ENCODE results near the gene CHMP5. TPM values are rescaled to one million over a fixed set of nuclear protein-coding genes. Genes with fewer than 3 reads are reported as not detected.
A peak's percentile ranks its signal among the peaks of the same experiment; 100 is the strongest.

The CHMP5 gene
- total and polyA plus RNA-seq, 10 of the 15 experiments (the other 5 are each of a cell fraction or from before 2014, with no cell fraction given), result 40.3 to 179 (median 78.6) TPM

DNA sequence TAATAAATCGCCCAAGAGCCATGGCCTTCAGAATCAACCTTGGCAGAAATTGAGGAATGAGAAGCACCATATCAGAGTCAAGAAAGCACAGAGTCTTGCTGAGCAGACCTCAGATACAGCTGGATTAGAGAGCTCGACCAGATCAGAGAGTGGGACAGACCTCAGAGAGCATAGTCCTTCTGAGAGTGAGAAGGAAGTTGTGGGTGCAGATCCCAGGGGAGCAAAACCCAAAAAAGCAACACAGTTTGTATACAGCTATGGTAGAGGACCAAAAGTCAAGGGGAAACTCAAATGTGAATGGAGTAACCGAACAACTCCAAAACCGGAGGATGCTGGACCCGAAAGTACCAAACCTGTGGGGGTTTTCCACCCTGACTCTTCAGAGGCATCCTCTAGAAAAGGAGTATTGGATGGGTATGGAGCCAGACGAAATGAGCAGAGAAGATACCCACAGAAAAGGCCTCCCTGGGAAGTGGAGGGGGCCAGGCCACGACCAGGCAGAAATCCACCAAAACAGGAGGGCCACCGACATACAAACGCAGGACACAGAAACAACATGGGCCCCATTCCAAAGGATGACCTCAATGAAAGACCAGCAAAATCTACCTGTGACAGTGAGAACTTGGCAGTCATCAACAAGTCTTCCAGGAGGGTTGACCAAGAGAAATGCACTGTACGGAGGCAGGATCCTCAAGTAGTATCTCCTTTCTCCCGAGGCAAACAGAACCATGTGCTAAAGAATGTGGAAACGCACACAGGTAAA lies 30.0 kb downstream of the CHMP5 start (continued):
- TF ChIP-seq, protein P1, sequence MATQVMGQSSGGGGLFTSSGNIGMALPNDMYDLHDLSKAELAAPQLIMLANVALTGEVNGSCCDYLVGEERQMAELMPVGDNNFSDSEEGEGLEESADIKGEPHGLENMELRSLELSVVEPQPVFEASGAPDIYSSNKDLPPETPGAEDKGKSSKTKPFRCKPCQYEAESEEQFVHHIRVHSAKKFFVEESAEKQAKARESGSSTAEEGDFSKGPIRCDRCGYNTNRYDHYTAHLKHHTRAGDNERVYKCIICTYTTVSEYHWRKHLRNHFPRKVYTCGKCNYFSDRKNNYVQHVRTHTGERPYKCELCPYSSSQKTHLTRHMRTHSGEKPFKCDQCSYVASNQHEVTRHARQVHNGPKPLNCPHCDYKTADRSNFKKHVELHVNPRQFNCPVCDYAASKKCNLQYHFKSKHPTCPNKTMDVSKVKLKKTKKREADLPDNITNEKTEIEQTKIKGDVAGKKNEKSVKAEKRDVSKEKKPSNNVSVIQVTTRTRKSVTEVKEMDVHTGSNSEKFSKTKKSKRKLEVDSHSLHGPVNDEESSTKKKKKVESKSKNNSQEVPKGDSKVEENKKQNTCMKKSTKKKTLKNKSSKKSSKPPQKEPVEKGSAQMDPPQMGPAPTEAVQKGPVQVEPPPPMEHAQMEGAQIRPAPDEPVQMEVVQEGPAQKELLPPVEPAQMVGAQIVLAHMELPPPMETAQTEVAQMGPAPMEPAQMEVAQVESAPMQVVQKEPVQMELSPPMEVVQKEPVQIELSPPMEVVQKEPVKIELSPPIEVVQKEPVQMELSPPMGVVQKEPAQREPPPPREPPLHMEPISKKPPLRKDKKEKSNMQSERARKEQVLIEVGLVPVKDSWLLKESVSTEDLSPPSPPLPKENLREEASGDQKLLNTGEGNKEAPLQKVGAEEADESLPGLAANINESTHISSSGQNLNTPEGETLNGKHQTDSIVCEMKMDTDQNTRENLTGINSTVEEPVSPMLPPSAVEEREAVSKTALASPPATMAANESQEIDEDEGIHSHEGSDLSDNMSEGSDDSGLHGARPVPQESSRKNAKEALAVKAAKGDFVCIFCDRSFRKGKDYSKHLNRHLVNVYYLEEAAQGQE (IDR thresholded peaks at IDR 0.05; ENCODE audit: low read depth, low read length), result no peak
- TF ChIP-seq NRF1 (conservative IDR thresholded peaks at IDR 0.05; ENCODE audit: low read depth, low read length) (no peak), STAT3 (IDR thresholded peaks at IDR 0.05; ENCODE audit: low read depth, low read length) (no peak), MEF2B (IDR thresholded peaks at IDR 0.05; ENCODE audit: partially characterized antibody, poor library complexity, severe bottlenecking) (peak; percentile 71), ZNF274 (IDR thresholded peaks at IDR 0.05; ENCODE audit: insufficient read depth, insufficient read length) (no peak), KLF5 (IDR thresholded peaks at IDR 0.05; ENCODE audit: partially characterized antibody) (no peak), TAF1 (IDR thresholded peaks at IDR 0.05; ENCODE audit: borderline replicate concordance, low read depth, low read length) (no peak)
- TF ChIP-seq, protein P2, sequence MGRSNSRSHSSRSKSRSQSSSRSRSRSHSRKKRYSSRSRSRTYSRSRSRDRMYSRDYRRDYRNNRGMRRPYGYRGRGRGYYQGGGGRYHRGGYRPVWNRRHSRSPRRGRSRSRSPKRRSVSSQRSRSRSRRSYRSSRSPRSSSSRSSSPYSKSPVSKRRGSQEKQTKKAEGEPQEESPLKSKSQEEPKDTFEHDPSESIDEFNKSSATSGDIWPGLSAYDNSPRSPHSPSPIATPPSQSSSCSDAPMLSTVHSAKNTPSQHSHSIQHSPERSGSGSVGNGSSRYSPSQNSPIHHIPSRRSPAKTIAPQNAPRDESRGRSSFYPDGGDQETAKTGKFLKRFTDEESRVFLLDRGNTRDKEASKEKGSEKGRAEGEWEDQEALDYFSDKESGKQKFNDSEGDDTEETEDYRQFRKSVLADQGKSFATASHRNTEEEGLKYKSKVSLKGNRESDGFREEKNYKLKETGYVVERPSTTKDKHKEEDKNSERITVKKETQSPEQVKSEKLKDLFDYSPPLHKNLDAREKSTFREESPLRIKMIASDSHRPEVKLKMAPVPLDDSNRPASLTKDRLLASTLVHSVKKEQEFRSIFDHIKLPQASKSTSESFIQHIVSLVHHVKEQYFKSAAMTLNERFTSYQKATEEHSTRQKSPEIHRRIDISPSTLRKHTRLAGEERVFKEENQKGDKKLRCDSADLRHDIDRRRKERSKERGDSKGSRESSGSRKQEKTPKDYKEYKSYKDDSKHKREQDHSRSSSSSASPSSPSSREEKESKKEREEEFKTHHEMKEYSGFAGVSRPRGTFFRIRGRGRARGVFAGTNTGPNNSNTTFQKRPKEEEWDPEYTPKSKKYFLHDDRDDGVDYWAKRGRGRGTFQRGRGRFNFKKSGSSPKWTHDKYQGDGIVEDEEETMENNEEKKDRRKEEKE (IDR thresholded peaks at IDR 0.05), result no peak
- TF ChIP-seq, protein P3, sequence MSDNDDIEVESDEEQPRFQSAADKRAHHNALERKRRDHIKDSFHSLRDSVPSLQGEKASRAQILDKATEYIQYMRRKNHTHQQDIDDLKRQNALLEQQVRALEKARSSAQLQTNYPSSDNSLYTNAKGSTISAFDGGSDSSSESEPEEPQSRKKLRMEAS (IDR thresholded peaks at IDR 0.05; ENCODE audit: low read depth, low read length), result no peak
- TF ChIP-seq, protein P4, sequence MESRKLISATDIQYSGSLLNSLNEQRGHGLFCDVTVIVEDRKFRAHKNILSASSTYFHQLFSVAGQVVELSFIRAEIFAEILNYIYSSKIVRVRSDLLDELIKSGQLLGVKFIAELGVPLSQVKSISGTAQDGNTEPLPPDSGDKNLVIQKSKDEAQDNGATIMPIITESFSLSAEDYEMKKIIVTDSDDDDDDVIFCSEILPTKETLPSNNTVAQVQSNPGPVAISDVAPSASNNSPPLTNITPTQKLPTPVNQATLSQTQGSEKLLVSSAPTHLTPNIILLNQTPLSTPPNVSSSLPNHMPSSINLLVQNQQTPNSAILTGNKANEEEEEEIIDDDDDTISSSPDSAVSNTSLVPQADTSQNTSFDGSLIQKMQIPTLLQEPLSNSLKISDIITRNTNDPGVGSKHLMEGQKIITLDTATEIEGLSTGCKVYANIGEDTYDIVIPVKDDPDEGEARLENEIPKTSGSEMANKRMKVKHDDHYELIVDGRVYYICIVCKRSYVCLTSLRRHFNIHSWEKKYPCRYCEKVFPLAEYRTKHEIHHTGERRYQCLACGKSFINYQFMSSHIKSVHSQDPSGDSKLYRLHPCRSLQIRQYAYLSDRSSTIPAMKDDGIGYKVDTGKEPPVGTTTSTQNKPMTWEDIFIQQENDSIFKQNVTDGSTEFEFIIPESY (IDR thresholded peaks at IDR 0.05), result no peak
- TF ChIP-seq, protein P5, sequence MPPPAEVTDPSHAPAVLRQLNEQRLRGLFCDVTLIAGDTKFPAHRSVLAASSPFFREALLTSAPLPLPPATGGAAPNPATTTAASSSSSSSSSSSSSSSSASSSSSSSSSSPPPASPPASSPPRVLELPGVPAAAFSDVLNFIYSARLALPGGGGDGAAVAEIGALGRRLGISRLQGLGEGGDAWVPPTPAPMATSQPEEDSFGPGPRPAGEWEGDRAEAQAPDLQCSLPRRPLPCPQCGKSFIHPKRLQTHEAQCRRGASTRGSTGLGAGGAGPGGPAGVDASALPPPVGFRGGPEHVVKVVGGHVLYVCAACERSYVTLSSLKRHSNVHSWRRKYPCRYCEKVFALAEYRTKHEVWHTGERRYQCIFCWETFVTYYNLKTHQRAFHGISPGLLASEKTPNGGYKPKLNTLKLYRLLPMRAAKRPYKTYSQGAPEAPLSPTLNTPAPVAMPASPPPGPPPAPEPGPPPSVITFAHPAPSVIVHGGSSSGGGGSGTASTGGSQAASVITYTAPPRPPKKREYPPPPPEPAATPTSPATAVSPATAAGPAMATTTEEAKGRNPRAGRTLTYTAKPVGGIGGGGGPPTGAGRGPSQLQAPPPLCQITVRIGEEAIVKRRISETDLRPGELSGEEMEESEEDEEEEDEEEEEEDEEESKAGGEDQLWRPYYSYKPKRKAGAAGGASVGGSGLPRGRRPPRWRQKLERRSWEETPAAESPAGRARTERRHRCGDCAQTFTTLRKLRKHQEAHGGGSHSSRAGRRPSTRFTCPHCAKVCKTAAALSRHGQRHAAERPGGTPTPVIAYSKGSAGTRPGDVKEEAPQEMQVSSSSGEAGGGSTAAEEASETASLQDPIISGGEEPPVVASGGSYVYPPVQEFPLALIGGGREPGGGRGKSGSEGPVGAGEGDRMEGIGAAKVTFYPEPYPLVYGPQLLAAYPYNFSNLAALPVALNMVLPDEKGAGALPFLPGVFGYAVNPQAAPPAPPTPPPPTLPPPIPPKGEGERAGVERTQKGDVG (CRISPR knock-in tag; IDR thresholded peaks at IDR 0.05), result no peak
- TF ChIP-seq, protein P6, sequence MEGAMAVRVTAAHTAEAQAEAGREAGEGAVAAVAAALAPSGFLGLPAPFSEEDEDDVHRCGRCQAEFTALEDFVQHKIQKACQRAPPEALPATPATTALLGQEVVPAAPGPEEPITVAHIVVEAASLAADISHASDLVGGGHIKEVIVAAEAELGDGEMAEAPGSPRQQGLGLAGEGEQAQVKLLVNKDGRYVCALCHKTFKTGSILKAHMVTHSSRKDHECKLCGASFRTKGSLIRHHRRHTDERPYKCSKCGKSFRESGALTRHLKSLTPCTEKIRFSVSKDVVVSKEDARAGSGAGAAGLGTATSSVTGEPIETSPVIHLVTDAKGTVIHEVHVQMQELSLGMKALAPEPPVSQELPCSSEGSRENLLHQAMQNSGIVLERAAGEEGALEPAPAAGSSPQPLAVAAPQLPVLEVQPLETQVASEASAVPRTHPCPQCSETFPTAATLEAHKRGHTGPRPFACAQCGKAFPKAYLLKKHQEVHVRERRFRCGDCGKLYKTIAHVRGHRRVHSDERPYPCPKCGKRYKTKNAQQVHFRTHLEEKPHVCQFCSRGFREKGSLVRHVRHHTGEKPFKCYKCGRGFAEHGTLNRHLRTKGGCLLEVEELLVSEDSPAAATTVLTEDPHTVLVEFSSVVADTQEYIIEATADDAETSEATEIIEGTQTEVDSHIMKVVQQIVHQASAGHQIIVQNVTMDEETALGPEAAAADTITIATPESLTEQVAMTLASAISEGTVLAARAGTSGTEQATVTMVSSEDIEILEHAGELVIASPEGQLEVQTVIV (IDR thresholded peaks at IDR 0.05; ENCODE audit: borderline replicate concordance, partially characterized antibody), result no peak
